Loucy (cell line): ENCODE measurements around the gene MMP14.

Experiments
- H2AFZ ChIP-seq: fragments of 200-600 bp; sonication (generic); 2 replicates; pipeline ENCODE4 v1.6.0; 2016; ENCODE audit warnings: antibody characterized with exemption, mild to moderate bottlenecking, low read length, moderate library complexity
- H3F3A ChIP-seq: fragments of 200-600 bp; 2 replicates; pipeline ENCODE4 v1.6.0; 2016; ENCODE audit warnings: antibody characterized with exemption, low read depth, mild to moderate bottlenecking
- H3K27me3 ChIP-seq: fragments of 200-600 bp; sonication (generic); 2 replicates; pipeline ENCODE4 v1.6.1; 2014; ENCODE audit warnings: low read length, mild to moderate bottlenecking; ENCODE audit not compliant: insufficient read depth, poor library complexity, severe bottlenecking
- H3K36me3 ChIP-seq: fragments of 200-600 bp; sonication (generic); 2 replicates; pipeline ENCODE4 v1.6.1; 2016; ENCODE audit warnings: low read length; ENCODE audit not compliant: insufficient read depth
- H3K4me1 ChIP-seq: fragments of 200-600 bp; sonication (generic); 2 replicates; pipeline ENCODE4 v1.5.1; 2014; ENCODE audit warnings: low read length, mild to moderate bottlenecking; ENCODE audit not compliant: insufficient read depth, poor library complexity, severe bottlenecking
- H3K4me2 ChIP-seq: fragments of 200-600 bp; sonication (generic); 2 replicates; pipeline ENCODE4 v1.6.0; 2014; ENCODE audit warnings: antibody characterized with exemption, low read length, low read depth, mild to moderate bottlenecking; ENCODE audit not compliant: poor library complexity, severe bottlenecking
- H3K4me3 ChIP-seq: fragments of 200-600 bp; sonication (generic); 2 replicates; pipeline ENCODE4 v1.5.1; 2014; ENCODE audit warnings: low read length, mild to moderate bottlenecking, mixed read lengths; ENCODE audit not compliant: poor library complexity, severe bottlenecking
- H3K79me2 ChIP-seq: fragments of 200-600 bp; sonication (generic); 2 replicates; pipeline ENCODE4 v1.6.1; 2014; ENCODE audit warnings: low read length; ENCODE audit not compliant: insufficient read depth
- H3K9ac ChIP-seq: fragments of 200-600 bp; sonication (generic); 2 replicates; pipeline ENCODE4 v1.6.0; 2014; ENCODE audit warnings: mild to moderate bottlenecking, low read depth, low read length, moderate library complexity; ENCODE audit not compliant: poor library complexity, severe bottlenecking
- H3K9me2 ChIP-seq: fragments of 200-600 bp; sonication (generic); replicated peaks from 2 replicates; pipeline ENCODE4 v1.6.1; 2016; ENCODE audit warnings: low read depth, low read length, mixed read lengths
- H3K9me3 ChIP-seq: fragments of 200-600 bp; sonication (generic); 2 replicates; pipeline ENCODE4 v1.6.1; 2014; ENCODE audit warnings: mild to moderate bottlenecking, antibody characterized with exemption, low read length, low read depth; ENCODE audit not compliant: insufficient read depth
- H4K20me1 ChIP-seq: fragments of 200-600 bp; sonication (generic); 2 replicates; pipeline ENCODE4 v1.6.0; 2014; ENCODE audit warnings: antibody characterized with exemption, low read length, mild to moderate bottlenecking; ENCODE audit not compliant: insufficient read depth, poor library complexity, severe bottlenecking
- EZH2phosphoT487 ChIP-seq: fragments of 200-600 bp; IDR thresholded peaks from 2 replicates; pipeline ENCODE4 v1.6.1; 2018; ENCODE audit warnings: antibody characterized with exemption, mild to moderate bottlenecking, moderate library complexity, borderline replicate concordance
- TF ChIP-seq, protein P1 (sequence below): fragments of 200-600 bp; sonication (generic); conservative IDR thresholded peaks from 2 replicates; pipeline ENCODE4 v1.5.1; 2014; ENCODE audit warnings: mild to moderate bottlenecking, antibody characterized with exemption, low read length

Gene MMP14

GRCh38 chr14:22883173-22883976, 47.0 kb downstream of the MMP14 start, which contains the start of gene REM2:
REM2 (plus strand) TSS chr14:22883222; CDS start chr14:22883288, 66 bp downstream.
- no peaks in the 10 kb centered on the region for H3K79me2 ChIP-seq
- no peaks in the 10 kb centered on the region for H3K27me3 ChIP-seq
- no peak within 1 kb of the TSS for H3K4me2 ChIP-seq
- TF ChIP-seq, protein P1, sequence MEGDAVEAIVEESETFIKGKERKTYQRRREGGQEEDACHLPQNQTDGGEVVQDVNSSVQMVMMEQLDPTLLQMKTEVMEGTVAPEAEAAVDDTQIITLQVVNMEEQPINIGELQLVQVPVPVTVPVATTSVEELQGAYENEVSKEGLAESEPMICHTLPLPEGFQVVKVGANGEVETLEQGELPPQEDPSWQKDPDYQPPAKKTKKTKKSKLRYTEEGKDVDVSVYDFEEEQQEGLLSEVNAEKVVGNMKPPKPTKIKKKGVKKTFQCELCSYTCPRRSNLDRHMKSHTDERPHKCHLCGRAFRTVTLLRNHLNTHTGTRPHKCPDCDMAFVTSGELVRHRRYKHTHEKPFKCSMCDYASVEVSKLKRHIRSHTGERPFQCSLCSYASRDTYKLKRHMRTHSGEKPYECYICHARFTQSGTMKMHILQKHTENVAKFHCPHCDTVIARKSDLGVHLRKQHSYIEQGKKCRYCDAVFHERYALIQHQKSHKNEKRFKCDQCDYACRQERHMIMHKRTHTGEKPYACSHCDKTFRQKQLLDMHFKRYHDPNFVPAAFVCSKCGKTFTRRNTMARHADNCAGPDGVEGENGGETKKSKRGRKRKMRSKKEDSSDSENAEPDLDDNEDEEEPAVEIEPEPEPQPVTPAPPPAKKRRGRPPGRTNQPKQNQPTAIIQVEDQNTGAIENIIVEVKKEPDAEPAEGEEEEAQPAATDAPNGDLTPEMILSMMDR: no peak
- TF ChIP-seq EZH2phosphoT487: no peak
- no peaks in the 10 kb centered on the region for H3K9me2 ChIP-seq
- no peaks in the 10 kb centered on the region for H3K9me3 ChIP-seq
- H3K4me1 ChIP-seq: no peaks in the 10 kb centered on the region
- no peaks in the 10 kb centered on the region for H3F3A ChIP-seq
- H3K4me3 ChIP-seq: no peak within 1 kb of the TSS
- no peak within 1 kb of the TSS for H2AFZ ChIP-seq
- H4K20me1 ChIP-seq: no peaks in the 10 kb centered on the region
- H3K36me3 ChIP-seq: no peaks in the 10 kb centered on the region
- no peak within 1 kb of the TSS for H3K9ac ChIP-seq

DNA sequence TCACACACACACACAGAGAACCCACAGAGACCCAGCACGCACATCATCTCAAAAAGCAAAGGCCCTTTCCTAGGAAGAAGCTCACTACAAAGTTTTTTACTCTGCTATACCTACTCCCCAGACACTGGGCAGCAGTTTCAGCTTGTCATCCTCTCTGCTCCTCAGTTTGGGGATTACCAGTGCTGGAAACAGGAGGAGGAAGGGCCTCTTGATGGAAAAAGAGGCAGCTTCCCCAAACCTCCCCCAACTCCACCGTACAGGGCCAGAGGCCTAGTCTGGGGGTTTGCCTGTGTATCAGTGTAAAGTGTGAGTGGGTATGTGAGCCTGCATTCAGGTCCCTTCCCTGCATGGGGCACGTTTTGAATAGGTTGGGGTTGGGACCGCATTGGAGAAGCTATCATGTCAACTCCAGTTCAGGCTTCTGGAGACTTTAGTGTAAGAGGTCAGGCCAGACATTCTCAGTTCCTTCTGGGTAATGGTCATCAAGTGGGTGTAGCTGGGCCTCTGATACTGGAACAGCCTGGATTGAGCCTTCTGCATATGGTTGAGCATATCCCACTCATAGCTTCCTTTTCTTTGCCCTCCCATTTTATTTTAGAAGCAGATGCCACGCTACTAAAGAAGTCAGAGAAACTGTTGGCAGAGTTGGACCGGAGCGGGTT, 47.8 kb downstream of the MMP14 start:
- Histone ChIP-seq H3K4me2 (no peak overlapping the region), H3F3A (no peaks in the 10 kb centered on the region), H2AFZ (no peak overlapping the region), H3K9ac (no peak overlapping the region), H3K36me3 (no peaks in the 10 kb centered on the region), H3K9me2 (no peaks in the 10 kb centered on the region), H3K79me2 (no peaks in the 10 kb centered on the region), H3K9me3 (no peaks in the 10 kb centered on the region), H3K4me1 (no peaks in the 10 kb centered on the region), H4K20me1 (no peaks in the 10 kb centered on the region), H3K4me3 (no peak overlapping the region), H3K27me3 (no peaks in the 10 kb centered on the region)
- TF ChIP-seq, protein P1: no peak
- TF ChIP-seq EZH2phosphoT487: no peak

GRCh38 chr14:22884738-22885523, 48.5 kb downstream of the MMP14 start:
- Histone ChIP-seq H4K20me1 (no peaks in the 10 kb centered on the region), H3K36me3 (no peaks in the 10 kb centered on the region), H3F3A (no peaks in the 10 kb centered on the region), H3K79me2 (no peaks in the 10 kb centered on the region), H3K9me2 (no peaks in the 10 kb centered on the region), H3K9me3 (no peaks in the 10 kb centered on the region), H2AFZ (no peak overlapping the region), H3K4me1 (no peaks in the 10 kb centered on the region), H3K9ac (no peak overlapping the region), H3K4me3 (no peak overlapping the region), H3K4me2 (no peak overlapping the region), H3K27me3 (no peaks in the 10 kb centered on the region)
- no peak for TF ChIP-seq EZH2phosphoT487
- TF ChIP-seq, protein P1: no peak
